ENCODE measurements around the gene TBX3. TPM values are rescaled to one million over a fixed set of nuclear protein-coding genes. Genes with fewer than 3 reads are reported as not detected.

TBX3 gene
- total and polyA plus RNA-seq, 2 donors (not counting 3 experiments of a cell fraction or from before 2014, with no cell fraction given) = 0.52 to 2.0 TPM

DNA sequence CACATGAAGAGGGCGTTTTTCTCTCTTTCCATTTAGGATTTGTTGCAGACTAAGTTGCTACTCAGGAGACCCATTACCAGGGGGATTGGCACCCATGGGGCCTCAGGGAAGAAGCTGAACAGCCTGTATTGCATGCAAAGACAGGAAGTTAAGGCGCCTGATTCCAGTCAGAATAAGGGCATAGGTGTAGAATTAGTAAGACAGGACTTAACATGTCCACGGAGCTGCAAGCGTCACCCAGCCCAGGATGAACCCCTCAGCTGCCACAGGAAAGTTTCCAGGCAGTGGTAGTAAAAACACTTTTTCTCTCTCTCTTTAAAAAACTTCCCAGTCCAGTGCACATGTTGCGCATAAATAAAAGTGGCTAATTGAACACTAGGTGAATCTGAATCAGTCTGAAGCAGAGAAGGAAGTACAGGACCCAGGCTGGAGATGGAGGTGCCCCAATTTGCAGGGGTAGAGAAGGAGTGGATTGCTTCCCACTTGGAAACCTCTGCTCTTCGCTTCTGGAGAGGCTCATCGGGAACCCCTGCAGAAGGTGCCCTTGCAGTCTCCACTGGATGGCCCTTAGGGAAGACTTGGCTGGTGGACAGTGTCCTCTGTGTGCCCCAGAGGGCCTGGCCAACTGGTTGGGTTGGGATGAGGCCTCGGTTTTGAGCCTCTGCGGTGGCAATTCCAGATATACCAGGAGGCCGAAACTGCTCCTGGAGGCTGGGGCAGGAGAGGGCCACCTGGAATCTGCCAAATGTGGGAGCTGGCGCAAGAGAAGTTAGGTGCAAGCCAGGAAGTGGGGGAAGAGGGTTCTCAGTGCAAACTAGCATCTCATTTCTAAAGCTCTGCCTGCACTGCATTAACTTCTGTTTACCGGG lies 10.7 kb upstream of the TBX3 start:
- no peak overlapping the region for H3K4me3 ChIP-seq (replicated peaks in 1 of 3; ENCODE audit: insufficient read depth in 1 of 3, low read depth in 1 of 3, low read length in 3 of 3)
- peaks cover 69 to 92% of the 10 kb centered on the region in 2 experiments for H3K27me3 ChIP-seq (ENCODE audit: control insufficient read depth in 2 of 2, insufficient read depth in 2 of 2, low read length in 2 of 2)
- no peaks in the 10 kb centered on the region for H3K79me2 ChIP-seq (ENCODE audit: control insufficient read depth, insufficient read depth, low read length)
- no peaks in the 10 kb centered on the region for H4K20me1 ChIP-seq (replicated peaks; ENCODE audit: control insufficient read depth, extremely low read depth, insufficient read depth, low read length)
- no peaks in the 10 kb centered on the region for H3K9me1 ChIP-seq (replicated peaks; ENCODE audit: control insufficient read depth, extremely low read depth, insufficient read depth, low read length)
- H3K4me2 ChIP-seq (ENCODE audit: insufficient read depth, low read length) = no peak overlapping the region
- H3K36me3 ChIP-seq (ENCODE audit: control insufficient read depth in 2 of 2, extremely low read depth in 1 of 2, insufficient read depth in 2 of 2, low read length in 2 of 2) = no peaks in the 10 kb centered on the region
- dilution Hi-C loops (cut with MboI; ENCODE audit: extremely low pct_ligation_motif_present, low sequenced_read_pairs) (no loop called here), intact Hi-C loops (cut with micrococcal nuclease) (no loop called here)
- no peak for DNase-seq (ENCODE audit: low read depth, low spot score)
- ChIA-PET POLR2A (no interaction called here), CTCF (no interaction called here)
- H2AFZ ChIP-seq (ENCODE audit: low read depth, low read length) = no peak overlapping the region
- H3K4me1 ChIP-seq (ENCODE audit: control insufficient read depth, extremely low read depth, insufficient read depth, low read length) = no peaks in the 10 kb centered on the region
- H3K27ac ChIP-seq (ENCODE audit: insufficient read depth, low read depth, low read length) = no peak overlapping the region
- no peak overlapping the region for H3K9ac ChIP-seq (replicated peaks; ENCODE audit: extremely low read depth, insufficient read depth, low read length)
- no peak for TF ChIP-seq MYC (IDR thresholded peaks at IDR 0.05; ENCODE audit: low read depth, low read length)
- TF ChIP-seq, protein P1, sequence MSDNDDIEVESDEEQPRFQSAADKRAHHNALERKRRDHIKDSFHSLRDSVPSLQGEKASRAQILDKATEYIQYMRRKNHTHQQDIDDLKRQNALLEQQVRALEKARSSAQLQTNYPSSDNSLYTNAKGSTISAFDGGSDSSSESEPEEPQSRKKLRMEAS (IDR thresholded peaks at IDR 0.05; ENCODE audit: insufficient read depth, insufficient read length) = no peak
- TF ChIP-seq POLR2AphosphoS5 (IDR thresholded peaks at IDR 0.05; ENCODE audit: insufficient read depth, low read depth, low read length) = no peak
- TF ChIP-seq CTCF (IDR thresholded peaks at IDR 0.05; ENCODE audit: extremely low read depth in 1 of 2, insufficient read depth in 1 of 2, low read depth in 1 of 2, low read length in 2 of 2) = no peak
- no peak for TF ChIP-seq POLR2A (IDR thresholded peaks at IDR 0.05; ENCODE audit: low read depth, low read length)
- no peak for TF ChIP-seq JUN (IDR thresholded peaks at IDR 0.05; ENCODE audit: borderline replicate concordance, insufficient read depth, insufficient read length, low read depth)
- no peak for TF ChIP-seq FOS (IDR thresholded peaks at IDR 0.05; ENCODE audit: borderline replicate concordance, insufficient read depth, low read length)
- no peak for TF ChIP-seq GATA2 (IDR thresholded peaks at IDR 0.05; ENCODE audit: insufficient read depth, insufficient read length, low read depth, low read length)
- no peak for TF ChIP-seq EZH2 (IDR thresholded peaks at IDR 0.05; ENCODE audit: borderline replicate concordance, low read depth, low read length, severe bottlenecking)
- no peaks in the 10 kb centered on the region for H3K9me3 ChIP-seq (replicated peaks; ENCODE audit: control insufficient read depth, insufficient read depth, low read length)
- FAIRE-seq = no peak
- no TSS peak for BruUV-seq (replicated peaks)

All from endothelial cell of umbilical vein (primary cell).